GM23338 (cell line): ENCODE data around the gene BBLN. TPM values are rescaled to one million over a fixed set of nuclear protein-coding genes. Genes with fewer than 3 reads are reported as not detected.

Source experiments
- ATAC-seq: fragments of 200-7000 bp; cut with Tn5 transposase; 3 replicates; pipeline ENCODE4 v1.9.1; 2020
- DNase-seq: peaks from one replicate; pipeline ENCODE4 v3.0.0-alpha.2; 2015; ENCODE audit warnings: low spot score
- H2AFZ ChIP-seq: fragments of 200-600 bp; sonication (generic); 2 replicates; pipeline ENCODE4 v1.8.0; 2016; ENCODE audit warnings: antibody characterized with exemption, mild to moderate bottlenecking, moderate library complexity
- H3F3A ChIP-seq: fragments of 200-600 bp; sonication (generic); replicated peaks from 2 replicates; pipeline ENCODE4 v1.8.0; 2017; ENCODE audit warnings: antibody characterized with exemption, mixed run types, low read depth
- H3K27ac ChIP-seq: fragments of 200-600 bp; sonication (generic); 2 replicates; pipeline ENCODE4 v1.6.1; 2016; ENCODE audit warnings: low read depth
- H3K27me3 ChIP-seq: fragments of 200-600 bp; sonication (generic); 2 replicates; pipeline ENCODE4 v1.8.0; 2016; ENCODE audit warnings: mild to moderate bottlenecking, mixed run types, moderate library complexity; ENCODE audit not compliant: insufficient read depth
- H3K36me3 ChIP-seq: fragments of 200-600 bp; sonication (generic); 2 replicates; pipeline ENCODE4 v1.8.0; 2016; ENCODE audit warnings: mild to moderate bottlenecking; ENCODE audit not compliant: insufficient read depth
- H3K4me1 ChIP-seq: fragments of 200-600 bp; sonication (generic); 2 replicates; pipeline ENCODE4 v1.8.0; 2016; ENCODE audit warnings: mild to moderate bottlenecking, moderate library complexity; ENCODE audit not compliant: insufficient read depth
- H3K4me2 ChIP-seq: fragments of 200-600 bp; sonication (generic); 2 replicates; pipeline ENCODE4 v1.7.1; 2017; ENCODE audit warnings: mixed run types
- H3K4me3 ChIP-seq: fragments of 200-600 bp; sonication (generic); 2 replicates; pipeline ENCODE4 v1.6.1; 2016; ENCODE audit warnings: mixed run types
- H3K79me2 ChIP-seq: fragments of 200-600 bp; sonication (generic); replicated peaks from 2 replicates; pipeline ENCODE4 v1.8.0; 2017; ENCODE audit warnings: mild to moderate bottlenecking; ENCODE audit not compliant: insufficient read depth
- H3K9me2 ChIP-seq: fragments of 200-600 bp; sonication (generic); 2 replicates; pipeline ENCODE4 v1.8.0; 2017; ENCODE audit not compliant: insufficient read depth
- H4K20me1 ChIP-seq: fragments of 200-600 bp; sonication (generic); replicated peaks from 2 replicates; pipeline ENCODE4 v1.8.0; 2017; ENCODE audit warnings: mild to moderate bottlenecking; ENCODE audit not compliant: insufficient read depth
- H3K27ac Mint-ChIP-seq: 2 replicates; pipeline ENCODE4 v1.8.0; 2020; ENCODE audit warnings: inconsistent platforms, mild to moderate bottlenecking, moderate library complexity, mixed read lengths
- H3K27me3 Mint-ChIP-seq: 3 replicates; pipeline ENCODE4 v1.8.0; 2022; ENCODE audit warnings: low read depth, mild to moderate bottlenecking, moderate library complexity, mixed read lengths, inconsistent platforms; ENCODE audit not compliant: insufficient read depth, poor library complexity
- H3K36me3 Mint-ChIP-seq: 3 replicates; pipeline ENCODE4 v1.8.0; 2021; ENCODE audit warnings: low read depth, mild to moderate bottlenecking, inconsistent platforms, moderate library complexity, mixed read lengths
- H3K4me1 Mint-ChIP-seq: 3 replicates; pipeline ENCODE4 v1.8.0; 2020; ENCODE audit warnings: mild to moderate bottlenecking, inconsistent platforms, mixed read lengths
- H3K4me3 Mint-ChIP-seq: 3 replicates; pipeline ENCODE4 v1.8.0; 2021; ENCODE audit warnings: moderate library complexity, mild to moderate bottlenecking, inconsistent platforms, mixed read lengths
- H3K9me3 Mint-ChIP-seq: 3 replicates; pipeline ENCODE4 v1.8.0; 2020; ENCODE audit warnings: moderate library complexity, mild to moderate bottlenecking, inconsistent platforms, mixed read lengths
- CREB1 ChIP-seq: fragments of 250-450 bp; sonication (Bioruptor Pico); IDR thresholded peaks from 2 replicates; pipeline ENCODE4 v1.5.0; 2020; ENCODE audit warnings: low read depth, mild to moderate bottlenecking, moderate library complexity
- CTCF ChIP-seq, 2 experiments: fragments of 200-600 bp in 1 of 2; sonication (generic) in 1 of 2; conservative IDR thresholded peaks; 2 replicates each; pipeline versions ENCODE4 v1.5.1 to v1.6.1; 2016 to 2017; ENCODE audit warnings: antibody characterized with exemption in 2 of 2, low read depth in 2 of 2, mild to moderate bottlenecking in 2 of 2, moderate library complexity in 1 of 2
- ETS1 ChIP-seq: IDR thresholded peaks from 2 replicates; pipeline ENCODE4 v1.6.1; 2016; ENCODE audit warnings: antibody characterized with exemption
- EZH2 ChIP-seq: fragments of 200-600 bp; sonication (generic); IDR thresholded peaks from one replicate; pipeline ENCODE4 v1.8.0; 2017; ENCODE audit warnings: antibody characterized with exemption, mild to moderate bottlenecking, low read depth; ENCODE audit not compliant: unreplicated experiment
- EZH2phosphoT487 ChIP-seq: fragments of 200-600 bp; sonication (generic); IDR thresholded peaks from one replicate; pipeline ENCODE4 v1.8.1; 2018; ENCODE audit warnings: antibody characterized with exemption; ENCODE audit not compliant: unreplicated experiment
- NANOG ChIP-seq: IDR thresholded peaks from 2 replicates; pipeline ENCODE4 v1.6.1; 2016; ENCODE audit warnings: antibody characterized with exemption, borderline replicate concordance
- POLR2AphosphoS5 ChIP-seq: IDR thresholded peaks from 2 replicates; pipeline ENCODE4 v1.6.1; 2016; ENCODE audit warnings: antibody characterized with exemption, low read depth
- STAT1 ChIP-seq: IDR thresholded peaks from one replicate; pipeline ENCODE4 v1.6.1; 2016; ENCODE audit warnings: antibody characterized with exemption; ENCODE audit not compliant: unreplicated experiment
- ZNF114 ChIP-seq: fragments of 250-450 bp; sonication (Bioruptor Pico); IDR thresholded peaks from 2 replicates; pipeline ENCODE4 v1.5.0; 2020; ENCODE audit warnings: mild to moderate bottlenecking, moderate library complexity
- ZNF331 ChIP-seq: fragments of 250-450 bp; sonication (Bioruptor Pico); IDR thresholded peaks from 2 replicates; pipeline ENCODE4 v1.5.0; 2020; ENCODE audit warnings: low read depth, mild to moderate bottlenecking, moderate library complexity
- ZNF462 ChIP-seq: fragments of 250-450 bp; sonication (Bioruptor Pico); IDR thresholded peaks from 2 replicates; pipeline ENCODE4 v1.5.0; 2020; ENCODE audit warnings: mild to moderate bottlenecking, moderate library complexity
- polyA plus RNA-seq: library from polyadenylated mRNA; unstranded; fragments of >200 nt; fragmentation: Nextera tagmentation; extraction: Ambion mirVana; gene quantifications from 2 replicates; pipeline ENCODE4 v1.2.1, GENCODE V29; 2016
- total RNA-seq: library from RNA; depleted of rRNA; stranded (reverse); fragments of >200 nt; shearing (Covaris generic); gene quantifications from 2 replicates; pipeline ENCODE4 v1.2.3, GENCODE V29; 2014

BBLN gene
- total and polyA plus RNA-seq, 2 experiments from 2014 or later: 171 to 246 TPM

GRCh38 chr9:128127990-128128835, 31.9 kb upstream of the BBLN start:
- Mint-ChIP-seq H3K27me3 (peaks cover 24% of the 10 kb centered on the region), H3K4me3 (peak overlapping the region; percentile 98), H3K27ac (peak overlapping the region; percentile 99), H3K9me3 (peaks cover 15% of the 10 kb centered on the region), H3K4me1 (peaks cover 17% of the 10 kb centered on the region), H3K36me3 (peaks cover 33% of the 10 kb centered on the region)
- Histone ChIP-seq H3K9me2 (no peaks in the 10 kb centered on the region), H4K20me1 (peaks cover 4% of the 10 kb centered on the region), H3F3A (peaks cover 5% of the 10 kb centered on the region; the same call in 1 of the 2 replicates), H3K4me2 (peak overlapping the region; percentile 98), H3K27ac (peak overlapping the region; percentile 98), H3K4me1 (peaks cover 12% of the 10 kb centered on the region; the same call in 1 of the 2 replicates), H2AFZ (peak overlapping the region; percentile 97), H3K4me3 (peak overlapping the region; percentile 94), H3K27me3 (no peaks in the 10 kb centered on the region), H3K36me3 (0 out of 2 replicates have a peak, but pooled peaks cover 4% of the 10 kb centered on the region), H3K79me2 (peaks cover 25% of the 10 kb centered on the region)
- ATAC-seq (peak; percentile 75), DNase-seq (peak; percentile 95)
- TF ChIP-seq ETS1 (peak; percentile 40; the same call in 1 of the 2 replicates), POLR2AphosphoS5 (peak; percentile 87), CREB1 (CRISPR knock-in tag) (no peak), NANOG (no peak), CTCF (conservative IDR thresholded peaks at IDR 0.05; ENCODE audit: low read depth in 2 of 2) (no peak), STAT1 (no peak), ZNF462 (CRISPR knock-in tag) (no peak), EZH2 (no peak), ZNF331 (no peak), EZH2phosphoT487 (no peak), ZNF114 (CRISPR knock-in tag) (no peak)
